Stimulated activated CD4-positive, alpha-beta T cell treated with anti-CD3 and anti-CD28 coated beads, TNF-alpha, amount 100 ng/mL, for 48 hours (primary cell): ENCODE results near the gene IRF1.

Experiments used
- DNase-seq, 3 donors: peaks; one replicate each; pipeline ENCODE4 v3.0.0-alpha.2; 2020; ENCODE audit warnings: low read depth in 3 of 3

Gene IRF1

GRCh38 chr5:132500931-132501628 lies 10.5 kb upstream of the IRF1 start:
- DNase-seq = peak in 2 of 3 donors; percentile 57 to 80

DNA sequence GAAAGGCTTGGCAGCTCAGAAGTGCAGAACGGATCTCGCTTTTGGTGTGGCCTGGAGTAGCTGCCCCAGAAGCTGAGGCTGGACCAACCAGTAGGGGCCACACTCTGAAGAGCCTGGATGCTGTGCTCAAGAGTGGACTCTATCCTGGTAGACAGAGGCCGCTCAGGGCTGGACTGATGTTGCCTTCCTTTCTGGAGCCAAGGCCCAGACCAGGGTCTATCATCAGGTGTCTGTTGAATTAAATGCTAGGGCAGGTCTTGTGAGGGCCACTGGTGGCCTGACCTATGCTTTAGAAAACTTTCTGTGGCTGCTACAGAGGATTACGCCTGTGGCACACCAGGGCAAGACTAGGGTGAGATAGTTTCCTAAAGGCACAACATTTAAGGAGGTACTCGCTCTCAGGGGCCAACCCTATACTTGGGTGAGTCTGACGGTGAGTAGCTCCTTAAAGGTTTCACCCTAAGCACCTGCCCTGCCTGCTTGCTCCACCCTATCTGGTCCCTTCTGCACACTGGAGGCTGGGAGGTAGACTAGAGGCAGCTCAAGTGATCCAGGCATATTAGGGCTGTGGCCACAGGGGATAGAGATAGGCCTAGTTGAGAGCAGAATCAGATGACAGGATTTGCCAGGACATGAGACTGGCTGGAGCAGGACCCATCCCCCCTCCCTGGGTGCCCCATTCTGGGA lies 9.8 kb upstream of the IRF1 start:
- no peak for DNase-seq

DNA sequence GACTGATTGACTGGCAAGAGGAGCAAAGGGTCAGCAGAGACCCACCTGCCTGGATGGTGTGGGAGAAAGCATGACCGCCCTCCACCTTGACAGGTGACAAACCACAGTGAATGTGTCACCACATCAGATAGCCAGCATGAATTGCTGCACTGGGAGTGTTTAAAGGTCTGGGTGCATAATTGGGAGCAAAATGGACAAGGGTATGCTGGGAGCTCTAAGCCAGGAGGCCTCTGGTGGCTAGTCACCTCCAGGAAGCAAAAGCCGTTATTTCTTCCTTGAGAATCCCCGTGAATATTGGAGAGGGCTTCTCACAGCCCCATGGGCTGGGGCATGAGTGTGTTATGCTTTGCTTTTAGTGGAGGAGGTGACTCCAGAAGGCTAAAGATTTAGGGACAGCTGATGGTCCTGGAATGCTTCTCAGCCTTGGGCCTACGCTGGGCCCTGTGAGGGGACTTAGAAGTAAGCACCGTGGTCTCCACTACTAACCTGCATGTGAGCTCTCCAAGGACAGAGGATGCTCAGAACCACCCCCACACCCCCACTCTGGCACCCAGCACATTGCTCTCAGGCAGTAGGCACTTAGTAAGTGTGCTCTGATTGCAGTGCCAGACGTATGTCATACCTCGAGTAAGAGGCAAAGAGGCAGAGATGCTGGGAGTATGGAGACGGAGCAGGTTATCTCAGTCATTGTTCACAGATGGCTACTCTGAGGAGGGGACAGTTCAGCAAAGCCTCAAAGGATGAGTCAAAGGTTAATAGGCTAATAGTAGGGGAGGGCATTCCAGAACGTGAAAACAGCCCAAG lies 9.1 kb upstream of the IRF1 start:
- no peak for DNase-seq

- no peak for DNase-seq
Observed at GRCh38 chr5:132498686-132499271, 8.2 kb upstream of the IRF1 start.

- DNase-seq = no peak
Observed at GRCh38 chr5:132498152-132498551, 7.6 kb upstream of the IRF1 start.

DNA sequence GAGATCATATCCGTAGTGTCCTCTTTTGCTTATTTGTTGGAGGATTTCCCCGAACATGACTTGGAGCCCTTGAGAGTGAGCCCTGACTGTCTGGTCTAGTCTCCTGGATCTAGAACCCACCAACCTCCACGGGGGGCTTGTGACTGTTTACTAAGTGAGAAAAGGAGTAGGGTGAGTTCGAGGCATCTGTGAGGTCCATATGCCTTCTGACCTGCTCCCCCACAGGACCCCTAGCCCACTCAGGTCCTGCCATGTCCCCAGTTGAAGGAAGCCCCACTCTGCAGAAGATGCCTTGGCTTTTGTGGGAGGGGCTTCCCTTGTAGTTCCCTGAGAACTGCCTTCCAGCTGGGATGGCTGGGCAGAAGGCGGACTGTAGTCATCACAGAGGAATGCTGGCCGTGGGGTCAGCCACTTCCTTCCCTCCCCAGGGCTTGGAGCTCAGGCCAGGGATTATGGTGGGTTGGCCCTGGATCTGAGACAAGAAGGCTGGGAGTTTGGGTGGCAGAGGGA lies 7.0 kb upstream of the IRF1 start:
- no peak for DNase-seq

GRCh38 chr5:132496631-132497487 lies 6.3 kb upstream of the IRF1 start:
- DNase-seq = no peak

DNA sequence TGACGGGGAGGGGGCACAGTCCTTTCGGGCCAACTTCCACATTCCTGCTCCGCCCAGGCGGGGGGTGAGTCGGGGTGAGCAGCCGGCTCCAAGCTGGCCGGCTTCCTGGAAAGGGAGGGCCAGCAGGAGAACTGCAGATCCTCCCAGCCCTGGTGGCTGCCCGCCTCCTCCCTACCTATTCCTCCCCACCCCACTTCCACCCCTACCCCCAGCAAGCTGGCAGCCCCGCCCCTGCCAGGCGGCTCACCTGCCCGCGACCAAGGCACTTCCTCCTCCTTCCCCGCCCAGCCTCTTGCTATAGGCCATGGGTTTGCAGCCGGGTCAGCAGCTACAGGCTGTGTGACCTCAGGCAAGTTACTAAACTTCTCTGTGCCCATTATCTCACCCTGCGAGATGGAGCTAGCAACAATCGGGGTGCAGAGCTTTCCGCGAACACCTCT lies 5.6 kb upstream of the IRF1 start:
- DNase-seq = peak; percentile 66 to 85 (median 84)

DNA sequence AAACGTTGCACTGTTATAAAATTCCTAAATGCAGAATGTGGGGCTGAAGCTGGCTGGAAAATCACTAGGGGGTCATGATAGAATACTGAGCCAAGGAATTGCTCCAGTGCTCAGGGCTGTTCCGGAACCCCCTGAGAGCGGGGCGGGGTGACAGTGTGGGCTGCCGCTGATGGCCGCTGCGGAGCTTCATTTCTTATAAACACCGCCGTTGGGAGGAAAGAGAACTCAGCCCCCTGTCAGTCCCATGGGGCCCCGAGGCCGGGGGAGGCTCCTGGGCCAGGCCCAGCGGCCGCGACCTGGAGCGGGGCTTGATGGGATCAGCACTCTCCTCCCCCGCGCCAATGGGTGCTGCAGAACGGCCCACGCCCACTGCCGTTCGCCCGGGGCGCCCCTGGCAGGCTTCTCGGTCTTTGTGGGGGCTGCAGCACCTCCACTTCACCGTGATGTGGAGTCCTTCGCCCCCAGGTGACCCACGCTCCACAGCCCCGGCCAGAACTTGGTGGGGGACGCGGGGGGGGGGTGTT lies 5.2 kb upstream of the IRF1 start:
- DNase-seq = peak in 2 of 3 donors; percentile 75 to 78

DNA sequence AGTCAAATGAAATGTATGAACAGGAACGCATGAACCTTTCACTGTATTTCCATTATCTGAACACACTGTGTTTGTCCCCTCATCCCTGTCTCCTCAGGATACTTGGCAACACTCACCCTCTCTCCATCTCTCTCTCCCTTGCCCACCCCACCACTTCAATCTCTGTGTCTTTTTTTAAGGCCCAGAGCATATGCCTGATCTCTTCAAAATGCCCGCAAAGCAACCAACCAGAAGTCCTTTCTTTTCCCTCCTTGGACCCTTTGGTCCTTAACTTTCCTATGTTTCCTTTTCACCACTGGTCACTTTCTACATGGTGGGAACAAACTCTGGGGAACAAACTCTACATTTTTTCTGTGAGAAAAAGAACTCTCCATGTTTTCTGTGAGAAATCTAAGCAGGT lies 3.2 kb upstream of the IRF1 start:
- no peak for DNase-seq

- no peak for DNase-seq
Observed at GRCh38 chr5:132493241-132493640, 2.7 kb upstream of the IRF1 start.

GRCh38 chr5:132492386-132493125 lies 2.0 kb upstream of the IRF1 start:
- no peak for DNase-seq

- DNase-seq = no peak
Observed at GRCh38 chr5:132491368-132492364, 1.1 kb upstream of the IRF1 start.

DNA sequence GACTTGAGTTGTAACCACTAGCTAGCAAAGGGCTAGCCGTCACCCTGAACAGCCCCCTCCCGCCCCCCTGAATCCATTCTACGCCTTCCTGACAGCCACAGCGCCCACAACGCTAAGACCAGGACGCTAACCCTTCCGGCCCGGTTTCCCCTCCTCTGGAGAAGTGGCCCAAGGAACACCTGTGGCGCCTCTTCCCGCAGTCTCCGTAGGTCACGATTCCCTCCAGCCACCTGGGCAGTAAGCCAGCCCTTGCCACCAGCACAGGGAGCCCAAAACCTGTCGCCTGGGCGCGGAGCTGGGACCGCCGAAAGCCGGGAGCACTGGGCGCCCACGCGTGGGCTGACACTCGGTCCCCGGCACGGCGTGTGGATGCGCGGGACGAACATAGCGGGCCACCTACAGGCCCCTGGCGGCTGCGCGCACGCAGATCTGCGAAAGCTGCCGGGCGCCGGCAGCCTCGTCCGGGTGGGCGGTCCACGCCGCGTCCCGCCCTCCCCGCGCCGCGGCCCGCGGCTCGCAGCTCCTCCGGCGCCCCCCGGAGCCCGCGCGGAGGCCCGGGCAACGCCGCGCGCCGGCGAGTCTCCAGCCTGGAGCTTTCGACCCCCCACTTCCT lies 596 bp downstream of the IRF1 start:
- no peak for DNase-seq

- DNase-seq = no peak
Observed at GRCh38 chr5:132489051-132489770, 1.4 kb downstream of the IRF1 start.

DNA sequence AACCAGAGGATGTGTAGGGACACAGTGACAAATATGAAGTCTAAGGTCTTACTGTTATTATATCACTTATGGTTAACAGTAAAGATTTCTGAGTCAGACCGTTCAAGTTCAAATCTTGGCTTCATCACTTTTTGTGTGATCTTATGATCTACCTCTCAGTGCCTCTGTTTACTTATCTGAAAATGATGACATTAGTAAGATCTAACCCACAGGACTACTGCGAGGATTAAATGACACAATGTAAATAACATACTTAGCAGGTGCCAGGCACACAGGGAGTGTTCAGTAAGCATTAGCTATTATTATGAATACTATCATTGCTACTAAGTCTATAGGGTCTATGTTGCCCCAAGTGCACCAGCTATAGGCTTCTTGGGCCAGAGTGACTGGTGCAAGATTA lies 2.0 kb downstream of the IRF1 start:
- no peak for DNase-seq

DNA sequence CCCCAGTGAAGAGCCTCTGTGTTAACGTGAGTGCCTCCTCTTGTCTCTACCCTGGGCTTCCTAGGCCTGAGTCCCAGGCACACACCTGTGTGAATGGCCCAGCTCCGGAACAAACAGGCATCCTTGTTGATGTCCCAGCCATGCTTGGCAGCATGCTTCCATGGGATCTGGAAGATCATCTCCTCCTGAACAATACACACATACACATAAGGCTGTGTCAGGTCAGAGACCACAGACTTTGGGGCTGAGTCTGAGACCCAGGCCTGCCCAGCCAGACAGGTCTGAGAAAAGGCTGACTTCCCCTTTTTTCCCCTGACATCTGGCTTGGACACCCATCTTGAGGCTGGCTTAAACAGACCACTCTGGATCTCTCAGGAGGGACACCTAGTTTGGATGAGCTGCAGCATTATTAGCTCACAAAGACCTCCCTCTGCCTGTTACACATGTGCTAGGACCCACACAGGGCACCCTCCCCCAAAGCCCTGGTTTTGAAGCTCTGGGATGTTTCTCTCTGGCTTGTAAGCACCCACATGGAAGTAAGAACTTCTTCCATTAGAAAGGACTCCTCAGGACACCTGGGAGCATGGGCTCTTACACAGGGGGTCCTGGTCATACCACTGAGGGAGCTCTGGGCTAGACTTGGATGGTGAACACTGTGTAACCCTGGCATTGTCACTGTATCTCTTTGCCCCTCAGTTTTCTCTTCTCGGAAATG lies 2.6 kb downstream of the IRF1 start:
- DNase-seq = no peak
